Stomach (tissue), 4 donors: ENCODE results near the gene PRKG1.

Experiments
- EP300 ChIP-seq: sonication (generic); formaldehyde crosslinking; IDR thresholded peaks from one replicate; pipeline ENCODE4 v1.6.1; 2017; ENCODE audit warnings: antibody characterized with exemption
- TF ChIP-seq, protein P1 (sequence below), 7 experiments: fragments of 450-650 bp in 4 of 7; fragments of 200-600 bp in 3 of 7; sonication (generic) in 3 of 7; IDR thresholded peaks; one replicate each; pipeline ENCODE4 v1.5.1; 2016 to 2019; ENCODE audit warnings: antibody characterized with exemption in 7 of 7, control low read depth in 2 of 7, mild to moderate bottlenecking in 1 of 7

DNA sequence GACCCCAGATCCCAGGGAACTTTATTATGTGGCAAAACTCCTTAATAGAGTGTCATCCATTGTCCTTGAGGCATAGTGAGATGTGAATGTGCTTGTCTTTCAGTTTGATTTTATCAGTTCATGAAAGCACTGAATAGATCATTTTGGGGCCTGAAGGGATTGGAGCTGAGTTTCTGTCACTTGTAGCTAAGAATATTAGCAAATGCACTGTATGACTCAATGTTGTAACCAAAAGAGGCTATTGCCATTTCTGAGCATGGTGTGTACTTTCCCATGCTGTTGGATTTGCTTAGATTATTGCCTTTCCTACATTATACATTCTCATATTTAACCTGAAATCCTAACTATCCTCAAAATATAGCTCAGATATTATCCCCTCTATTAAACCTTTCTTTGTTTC, 130.4 kb downstream of the PRKG1 start:
- TF ChIP-seq, protein P1, sequence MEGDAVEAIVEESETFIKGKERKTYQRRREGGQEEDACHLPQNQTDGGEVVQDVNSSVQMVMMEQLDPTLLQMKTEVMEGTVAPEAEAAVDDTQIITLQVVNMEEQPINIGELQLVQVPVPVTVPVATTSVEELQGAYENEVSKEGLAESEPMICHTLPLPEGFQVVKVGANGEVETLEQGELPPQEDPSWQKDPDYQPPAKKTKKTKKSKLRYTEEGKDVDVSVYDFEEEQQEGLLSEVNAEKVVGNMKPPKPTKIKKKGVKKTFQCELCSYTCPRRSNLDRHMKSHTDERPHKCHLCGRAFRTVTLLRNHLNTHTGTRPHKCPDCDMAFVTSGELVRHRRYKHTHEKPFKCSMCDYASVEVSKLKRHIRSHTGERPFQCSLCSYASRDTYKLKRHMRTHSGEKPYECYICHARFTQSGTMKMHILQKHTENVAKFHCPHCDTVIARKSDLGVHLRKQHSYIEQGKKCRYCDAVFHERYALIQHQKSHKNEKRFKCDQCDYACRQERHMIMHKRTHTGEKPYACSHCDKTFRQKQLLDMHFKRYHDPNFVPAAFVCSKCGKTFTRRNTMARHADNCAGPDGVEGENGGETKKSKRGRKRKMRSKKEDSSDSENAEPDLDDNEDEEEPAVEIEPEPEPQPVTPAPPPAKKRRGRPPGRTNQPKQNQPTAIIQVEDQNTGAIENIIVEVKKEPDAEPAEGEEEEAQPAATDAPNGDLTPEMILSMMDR (IDR thresholded peaks at IDR 0.05), result no peak
- TF ChIP-seq EP300, result no peak
